Iris pigment epithelial cell (primary cell): Measurements from ENCODE around the gene NECAB2.

Experiments
- DNase-seq: peaks from one replicate; pipeline ENCODE4 v3.0.0-alpha.2; 2011; ENCODE audit warnings: low read depth

NECAB2 gene

GRCh38 chr16:84045001-84045817 lies 77.2 kb downstream of the NECAB2 start:
- DNase-seq = no peak

GRCh38 chr16:84045818-84046470 lies 77.9 kb downstream of the NECAB2 start:
- no peak for DNase-seq

- DNase-seq = no peak
These were observed 79.2 kb downstream of the NECAB2 start for GRCh38 chr16:84047206-84047605.

GRCh38 chr16:84047626-84048025 lies 79.6 kb downstream of the NECAB2 start:
- DNase-seq = no peak

- no peak for DNase-seq
These were observed 80.2 kb downstream of the NECAB2 start for GRCh38 chr16:84048270-84048669.

- DNase-seq = no peak
These were observed 80.8 kb downstream of the NECAB2 start for GRCh38 chr16:84048871-84049270.

- no peak for DNase-seq
These were observed 81.5 kb downstream of the NECAB2 start for GRCh38 chr16:84049403-84050060.

- DNase-seq = no peak
These were observed 82.3 kb downstream of the NECAB2 start for GRCh38 chr16:84050316-84050715.

- DNase-seq = no peak
These were observed 84.1 kb downstream of the NECAB2 start for GRCh38 chr16:84052071-84052622.
